Activated CD4-positive, CD25-positive, alpha-beta regulatory T cell treated with anti-CD3 and anti-CD28 coated beads, Interleukin-2, amount 50 U/mL, for 72 hours (primary cell): Measurements from ENCODE around the gene DCDC1.

Experiments used
- DNase-seq: peaks from one replicate; pipeline ENCODE4 v3.0.0; 2021

The DCDC1 gene

DNA sequence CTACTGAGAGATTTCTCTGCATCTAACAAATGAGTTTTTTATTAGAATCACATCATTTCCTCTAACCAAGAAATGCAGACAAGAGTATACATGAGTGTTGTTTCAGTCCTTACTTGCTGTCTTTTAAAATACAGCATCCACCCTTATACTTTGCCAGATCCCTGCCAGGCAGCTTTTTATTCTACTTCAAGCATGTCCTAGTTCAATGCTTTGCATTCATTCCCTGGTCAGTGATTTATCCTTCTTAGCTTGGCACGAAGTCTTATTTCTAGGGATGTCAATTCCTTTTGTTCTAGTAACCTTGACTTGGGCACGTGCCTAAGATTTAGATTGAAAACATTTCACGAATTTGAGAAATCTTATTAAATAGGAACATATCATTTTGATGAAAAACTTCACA lies 476.2 kb downstream of the DCDC1 start:
- no peak for DNase-seq

- DNase-seq, result no peak
Measured at GRCh38 chr11:30889143-30889794, 480.3 kb downstream of the DCDC1 start.

DNA sequence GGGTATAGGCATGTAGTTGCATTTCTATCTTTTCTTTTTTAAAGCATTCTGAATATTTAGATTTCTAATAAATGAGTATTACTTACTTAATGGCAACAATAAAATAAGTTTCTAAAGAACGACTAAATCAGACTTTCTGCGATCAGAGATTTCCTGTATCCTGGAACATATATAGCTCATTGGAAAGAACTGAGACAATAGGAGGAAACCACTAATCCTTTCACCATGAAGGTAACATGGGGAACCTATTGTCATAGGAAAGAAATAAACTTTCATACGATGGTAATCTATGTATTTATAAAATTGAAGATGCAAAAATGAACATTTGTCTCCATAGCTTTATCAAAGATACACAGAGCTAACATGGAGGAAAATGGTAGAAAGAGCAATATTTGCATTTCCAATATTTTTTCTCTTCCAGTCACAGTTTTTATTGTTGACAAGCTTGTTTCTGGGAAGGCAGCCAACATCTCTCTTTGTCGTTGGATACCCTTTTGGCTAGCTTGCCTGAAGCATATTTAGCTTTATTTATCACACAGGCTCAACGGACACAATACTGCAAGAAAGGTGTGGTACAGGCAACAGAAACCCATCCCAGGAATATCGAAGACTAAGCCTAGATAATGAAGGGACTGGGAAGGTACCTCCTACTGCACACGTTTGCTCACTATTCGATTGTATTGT lies 490.1 kb downstream of the DCDC1 start:
- no peak for DNase-seq

- DNase-seq, result no peak
Measured at GRCh38 chr11:30878400-30878799, 491.1 kb downstream of the DCDC1 start.

DNA sequence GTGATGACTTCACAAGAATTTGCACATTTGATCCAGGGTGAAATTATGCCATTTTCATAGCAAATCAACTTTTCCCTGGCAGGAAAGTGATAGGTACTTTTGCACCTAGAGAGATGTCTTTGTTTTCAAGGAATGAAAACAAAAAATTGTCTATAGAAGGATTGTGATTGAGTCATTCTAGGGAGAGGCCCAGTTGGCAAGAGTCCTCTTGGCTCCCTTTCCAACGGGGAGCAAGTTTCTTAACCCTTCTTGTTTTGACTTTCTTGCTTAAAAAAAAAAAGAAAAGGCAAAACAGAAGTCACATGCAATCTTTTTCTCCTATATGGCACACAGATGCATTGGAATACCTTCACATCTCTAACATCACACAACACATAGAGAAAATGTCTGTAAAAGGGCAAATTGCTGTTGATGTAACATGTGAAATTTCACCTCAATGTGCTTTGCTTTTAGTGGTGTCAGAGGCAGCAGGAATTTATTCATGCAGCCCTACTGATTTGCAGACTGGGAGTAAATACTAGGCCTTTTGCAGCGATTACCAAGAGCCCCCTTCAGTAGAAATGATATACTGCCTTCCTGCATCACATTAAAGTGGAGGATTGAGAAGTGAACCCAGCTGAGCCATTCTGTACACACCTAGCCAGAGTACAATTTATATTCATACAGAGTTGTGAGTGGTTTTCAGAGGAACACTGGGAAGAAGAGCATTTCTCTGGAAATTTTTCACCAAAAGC lies 492.7 kb downstream of the DCDC1 start:
- no peak for DNase-seq

DNA sequence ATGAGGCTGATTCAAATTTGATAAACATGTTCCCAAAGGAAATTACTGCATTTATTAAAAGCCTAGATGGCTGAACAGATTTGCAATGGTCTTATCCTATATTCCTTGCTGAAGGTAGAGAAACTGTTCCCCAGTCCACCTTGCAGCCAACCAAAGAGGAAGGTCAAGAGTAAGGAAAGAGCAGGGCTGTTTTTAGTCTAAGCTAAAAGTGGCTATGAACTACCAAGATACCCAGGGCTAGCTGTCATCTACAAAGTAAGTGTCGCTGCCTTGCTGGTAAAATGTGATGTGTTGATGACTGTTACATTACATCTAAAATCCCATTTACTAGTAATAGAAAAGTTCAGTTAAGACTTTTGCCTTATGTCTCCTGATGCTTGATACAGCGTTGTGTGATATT lies 493.3 kb downstream of the DCDC1 start:
- no peak for DNase-seq

- no peak for DNase-seq
Measured at GRCh38 chr11:30875806-30876205, 493.7 kb downstream of the DCDC1 start.

DNA sequence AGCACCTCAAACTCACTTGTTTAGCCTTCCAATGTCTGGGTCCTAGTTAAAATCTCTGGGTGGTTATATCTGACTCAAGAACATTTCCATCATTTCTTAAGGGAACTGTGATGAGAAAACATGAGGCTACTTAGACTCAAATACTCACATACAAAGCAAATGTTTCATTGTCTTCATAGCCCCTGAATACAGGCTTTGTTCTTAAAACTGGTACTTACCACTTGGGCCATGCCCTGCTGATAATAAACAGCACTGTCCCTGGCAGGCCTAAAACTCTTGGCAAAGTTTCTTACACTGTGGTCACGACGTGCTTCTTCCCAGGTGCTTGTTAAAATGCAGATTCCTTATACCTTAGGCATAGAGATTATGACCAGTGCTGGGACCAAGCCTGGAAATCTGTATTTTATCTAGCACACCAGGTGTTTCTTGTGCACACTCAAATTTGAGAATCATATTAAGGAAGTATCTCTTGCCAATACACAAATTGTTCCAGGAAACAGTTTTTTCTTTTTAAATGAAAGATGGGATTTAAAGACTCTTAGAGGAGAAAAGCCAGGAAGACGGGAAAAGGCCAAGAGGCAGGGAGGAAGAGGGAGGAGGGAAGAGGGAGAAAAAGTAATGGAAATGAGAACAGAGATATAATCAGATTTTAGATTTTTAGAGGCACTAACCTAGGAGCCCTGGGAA lies 495.5 kb downstream of the DCDC1 start:
- DNase-seq, result no peak

DNA sequence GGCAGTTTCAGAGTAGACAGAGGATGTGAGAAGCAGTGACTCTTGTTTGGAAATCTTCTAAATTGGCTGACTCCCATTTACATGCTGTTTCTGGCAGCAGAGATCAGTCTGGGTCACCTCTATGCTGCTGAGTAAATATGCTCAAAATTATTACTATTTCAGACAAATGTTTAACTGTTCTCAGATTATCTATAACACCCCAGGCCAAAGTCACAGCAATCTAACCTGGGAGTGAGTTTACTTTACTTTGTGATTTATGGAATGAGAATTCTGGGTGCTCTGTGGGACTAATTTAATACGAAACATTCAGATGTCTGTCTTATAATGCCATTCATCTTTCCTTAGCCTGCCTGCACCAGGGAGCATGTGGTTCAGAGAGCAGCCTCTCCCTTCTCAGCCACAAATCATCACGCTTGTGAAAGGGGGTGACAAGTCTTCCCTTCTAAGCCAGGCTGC lies 500.9 kb downstream of the DCDC1 start:
- no peak for DNase-seq

GRCh38 chr11:30863209-30863608 lies 506.3 kb downstream of the DCDC1 start:
- no peak for DNase-seq

GRCh38 chr11:30861531-30861930 lies 508.0 kb downstream of the DCDC1 start:
- DNase-seq, result no peak

DNA sequence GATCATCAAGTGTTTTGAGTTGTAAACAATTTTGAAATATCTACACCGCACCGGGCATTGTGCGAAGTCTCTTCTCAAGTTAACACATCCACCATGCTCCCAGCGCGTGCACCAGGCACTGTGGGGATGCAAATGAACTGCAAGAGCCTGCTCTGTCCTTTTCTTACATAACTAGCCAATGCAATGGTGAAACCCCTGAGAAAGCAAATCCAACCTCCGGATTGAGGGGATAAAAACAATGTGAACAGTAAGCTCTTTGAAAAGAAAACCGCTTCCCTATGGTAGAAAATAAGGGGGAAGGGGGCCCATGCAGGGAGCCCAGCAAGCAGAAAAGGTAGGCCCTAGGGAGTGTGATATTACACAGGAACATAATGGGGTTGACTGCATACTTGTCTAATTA lies 508.5 kb downstream of the DCDC1 start:
- DNase-seq, result no peak

DNA sequence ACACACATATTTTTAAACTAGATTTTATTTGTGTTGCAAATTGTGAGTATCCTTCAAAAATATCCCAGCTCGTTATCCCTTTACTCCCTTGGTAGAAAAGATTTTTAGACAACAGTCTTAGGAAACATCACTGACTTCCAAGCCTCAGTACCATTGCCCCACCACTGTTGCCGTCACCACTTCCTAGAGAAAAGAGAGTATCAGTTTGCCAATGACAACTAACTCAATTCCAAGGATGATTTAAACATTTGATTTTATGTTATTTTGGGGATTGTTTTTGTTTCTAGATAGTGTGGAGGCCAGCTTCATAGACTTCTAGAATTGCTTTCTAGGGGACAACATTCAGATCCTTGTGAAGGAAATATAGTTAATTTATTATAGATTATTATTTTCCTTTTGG lies 509.4 kb downstream of the DCDC1 start:
- no peak for DNase-seq

- DNase-seq, result no peak
Measured at GRCh38 chr11:30859669-30860068, 509.9 kb downstream of the DCDC1 start.

DNA sequence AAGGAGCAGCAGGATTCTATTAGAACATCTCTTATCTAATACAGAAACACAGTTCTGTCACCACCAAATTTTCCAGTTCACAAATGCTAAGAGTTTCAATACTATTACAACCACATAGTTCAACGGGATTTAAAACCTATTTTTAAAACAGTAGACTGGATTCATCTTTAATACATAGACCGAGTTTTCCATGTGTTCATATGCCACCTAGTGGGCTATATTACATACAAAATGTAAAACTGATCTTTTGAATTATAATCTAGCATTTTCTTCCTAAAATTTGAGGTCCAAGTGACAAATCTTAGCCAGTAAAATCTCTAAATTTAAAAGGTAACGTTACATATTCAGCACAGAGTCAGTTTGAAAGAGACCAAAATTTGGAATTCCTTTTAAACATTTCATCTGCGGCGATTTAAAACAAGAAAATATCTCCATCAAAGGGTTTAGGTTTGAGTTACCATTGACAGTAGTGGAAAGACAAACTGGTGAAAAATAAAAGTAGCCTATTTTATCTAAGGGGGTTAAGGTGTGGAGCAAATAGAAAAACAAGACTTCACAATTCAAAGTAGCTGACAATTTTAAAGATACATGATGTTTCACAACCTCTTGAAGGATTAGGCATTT lies 514.0 kb downstream of the DCDC1 start:
- no peak for DNase-seq

DNA sequence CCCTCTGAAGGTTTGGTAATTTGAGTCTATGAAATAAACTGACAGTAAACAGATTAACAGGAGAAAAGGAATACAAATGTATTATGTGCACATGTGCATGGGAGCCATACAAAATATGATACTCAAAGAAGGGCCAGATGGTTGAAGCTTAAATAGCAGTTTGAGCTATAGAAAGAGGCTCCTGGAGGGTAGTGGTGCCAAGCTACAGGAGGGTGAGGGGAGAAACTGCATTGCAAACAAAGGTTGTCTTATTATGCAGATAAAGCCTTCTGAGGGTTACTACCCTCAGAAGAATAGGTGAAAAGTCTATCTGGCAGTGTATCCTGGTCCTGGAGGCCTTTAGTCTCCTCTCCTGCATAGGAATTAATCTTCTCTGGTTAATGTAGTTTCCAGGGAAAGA lies 516.1 kb downstream of the DCDC1 start:
- DNase-seq, result no peak

DNA sequence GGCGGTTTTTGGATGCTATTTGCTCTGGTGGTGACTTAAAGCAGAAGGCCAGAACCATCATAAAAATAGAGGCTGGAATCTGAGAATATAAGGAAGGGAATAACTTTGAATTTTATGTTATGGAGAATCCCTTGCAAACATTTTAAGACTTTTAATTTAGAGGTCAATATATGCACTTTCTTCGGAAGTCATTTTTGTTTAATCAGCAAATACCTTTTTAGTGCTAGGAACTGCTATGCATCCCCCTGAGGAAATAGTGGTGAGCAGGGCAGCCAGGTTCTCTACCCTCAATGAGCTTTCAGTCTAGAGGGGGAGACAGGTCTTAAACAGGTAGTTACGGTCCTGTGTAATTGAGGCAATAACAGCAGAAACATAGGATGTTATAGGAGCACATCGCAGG lies 516.9 kb downstream of the DCDC1 start:
- no peak for DNase-seq

GRCh38 chr11:30852091-30852490 lies 517.4 kb downstream of the DCDC1 start:
- DNase-seq, result no peak

DNA sequence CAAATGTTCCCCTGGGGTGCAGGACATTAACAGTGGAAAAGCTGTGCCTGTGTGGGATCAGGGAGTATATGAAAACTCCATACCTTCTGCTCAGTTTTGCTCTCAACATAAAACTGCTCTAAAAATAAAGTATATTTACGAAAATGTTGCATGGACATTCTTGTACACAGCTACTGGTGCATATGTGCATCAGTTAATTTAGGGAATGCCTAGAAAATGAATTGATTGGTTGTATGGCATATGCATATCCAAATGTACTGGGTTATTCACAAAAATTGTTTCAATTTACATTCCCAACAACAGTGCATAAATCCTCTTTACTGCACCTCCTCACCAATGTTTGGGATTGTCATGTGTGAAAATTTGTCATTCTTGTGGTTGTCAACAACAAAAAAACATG lies 532.3 kb downstream of the DCDC1 start:
- no peak for DNase-seq

GRCh38 chr11:30832831-30833230 lies 536.7 kb downstream of the DCDC1 start:
- DNase-seq, result no peak

DNA sequence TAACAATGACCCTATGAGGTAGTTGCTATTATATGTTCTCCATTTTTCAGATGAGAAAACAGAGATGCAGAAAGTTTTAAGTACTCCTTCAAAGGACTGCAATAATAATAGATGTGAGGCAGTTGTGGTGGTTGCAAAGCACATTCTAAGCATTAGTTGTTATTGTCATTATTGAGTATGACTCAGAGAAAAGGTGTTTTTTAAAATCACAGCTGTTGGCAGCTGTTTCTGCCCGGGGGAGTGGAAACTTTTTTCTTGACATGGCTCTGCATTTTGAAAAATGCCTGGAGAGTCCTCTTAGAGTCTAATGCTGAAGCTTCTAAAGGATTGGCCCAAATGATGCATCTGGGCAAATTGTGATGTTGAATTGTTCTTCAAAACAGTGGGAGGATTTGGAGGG lies 538.9 kb downstream of the DCDC1 start:
- DNase-seq, result no peak

- no peak for DNase-seq
Measured at GRCh38 chr11:30826911-30827310, 542.6 kb downstream of the DCDC1 start.

DNA sequence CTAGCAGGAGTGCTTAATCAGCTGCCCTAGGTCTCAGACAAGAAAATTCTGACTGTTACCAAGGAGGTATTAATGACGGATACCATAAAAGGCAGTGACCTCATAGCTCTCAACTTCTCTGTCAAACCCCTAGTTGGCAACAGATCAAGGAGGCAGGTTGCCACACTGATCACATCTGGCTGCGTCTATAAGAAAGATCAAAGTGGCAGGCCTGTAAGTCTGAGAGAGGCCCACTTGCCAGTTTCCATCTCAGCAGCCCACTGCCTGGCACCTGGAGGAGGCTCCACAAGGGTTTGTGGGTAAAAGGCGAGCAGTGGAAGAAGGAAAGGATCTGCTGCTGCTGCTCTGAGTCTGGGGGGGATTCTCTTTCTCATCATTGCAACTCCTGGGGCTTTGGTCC lies 543.8 kb downstream of the DCDC1 start:
- no peak for DNase-seq
